ENCODE results near the gene RND2. TPM values are rescaled to one million over a fixed set of nuclear protein-coding genes. Genes with fewer than 3 reads are reported as not detected.

Gene RND2
- total and polyA plus RNA-seq, 2 of the 13 experiments (the other 11 are each of a cell fraction or from before 2014, with no cell fraction given): 0.05 to 0.11 TPM

- TF ChIP-seq FOSL2 (CRISPR knock-in tag; IDR thresholded peaks at IDR 0.05): peak; percentile 86
- TF ChIP-seq MXD3 (CRISPR knock-in tag; IDR thresholded peaks at IDR 0.05): peak; percentile 91
- TF ChIP-seq TOE1 (CRISPR knock-in tag; IDR thresholded peaks at IDR 0.05): peak; percentile 77
- peak; percentile 82 for TF ChIP-seq SMAD1 (CRISPR knock-in tag; IDR thresholded peaks at IDR 0.05; ENCODE audit: borderline replicate concordance, low read depth)
- no peak; the same call in 1 of the 2 replicates for TF ChIP-seq ATRX (CRISPR knock-in tag; IDR thresholded peaks at IDR 0.05; ENCODE audit: borderline replicate concordance)
- TF ChIP-seq ZNF562 (CRISPR knock-in tag; IDR thresholded peaks at IDR 0.05; ENCODE audit: borderline replicate concordance): no peak
- TF ChIP-seq ZNF614 (CRISPR knock-in tag; IDR thresholded peaks at IDR 0.05; ENCODE audit: borderline replicate concordance): peak; percentile 100
- peak; percentile 94 for TF ChIP-seq ZNF709 (CRISPR knock-in tag; IDR thresholded peaks at IDR 0.05)
- no peak for TF ChIP-seq NONO (IDR thresholded peaks at IDR 0.05)
- TF ChIP-seq NONO (CRISPR knock-in tag; conservative IDR thresholded peaks at IDR 0.05): peak; percentile 98
- TF ChIP-seq PHF8 (CRISPR knock-in tag; IDR thresholded peaks at IDR 0.05): peak; percentile 93
- 0 out of 2 replicates have a peak, but pooled peaks have one; percentile 30 for TF ChIP-seq RFX5 (IDR thresholded peaks at IDR 0.05; ENCODE audit: low read depth, low read length)
- peak; percentile 87; the same call in 1 of the 2 replicates for TF ChIP-seq ZNF710 (CRISPR knock-in tag; IDR thresholded peaks at IDR 0.05; ENCODE audit: borderline replicate concordance)
- no peak; the same call in 1 of the 2 replicates for TF ChIP-seq PLSCR1 (CRISPR knock-in tag; IDR thresholded peaks at IDR 0.05; ENCODE audit: borderline replicate concordance)
- TF ChIP-seq NRL (CRISPR knock-in tag; IDR thresholded peaks at IDR 0.05; ENCODE audit: borderline replicate concordance): peak; percentile 99
- TF ChIP-seq ZBTB8A (CRISPR knock-in tag; IDR thresholded peaks at IDR 0.05; ENCODE audit: borderline replicate concordance, low read depth): peak; percentile 42; the same call in 1 of the 2 replicates
- 0 out of 2 replicates have a peak, but pooled peaks have one; percentile 34 for TF ChIP-seq MLLT10 (CRISPR knock-in tag; IDR thresholded peaks at IDR 0.05)
- peak; percentile 78; the same call in 1 of the 2 replicates for TF ChIP-seq ZNF570 (CRISPR knock-in tag; IDR thresholded peaks at IDR 0.05; ENCODE audit: borderline replicate concordance)
- TF ChIP-seq ZNF335 (CRISPR knock-in tag; IDR thresholded peaks at IDR 0.05): peak; percentile 95
- TF ChIP-seq KLF11 (CRISPR knock-in tag; IDR thresholded peaks at IDR 0.05): peak; percentile 95
- TF ChIP-seq FOXK1 (CRISPR knock-in tag; IDR thresholded peaks at IDR 0.05; ENCODE audit: borderline replicate concordance, low read depth): peak; percentile 100
- peak; percentile 81 for TF ChIP-seq AGO1 (IDR thresholded peaks at IDR 0.05; ENCODE audit: low read depth, low read length, poor library complexity, severe bottlenecking)
- no peak for TF ChIP-seq GPBP1L1 (CRISPR knock-in tag; IDR thresholded peaks at IDR 0.05)
- TF ChIP-seq CHD2 (IDR thresholded peaks at IDR 0.05; ENCODE audit: low read depth, low read length): peak; percentile 88
- no peak for TF ChIP-seq MTA3 (CRISPR knock-in tag; IDR thresholded peaks at IDR 0.05)
- TF ChIP-seq ZNF329 (CRISPR knock-in tag; IDR thresholded peaks at IDR 0.05; ENCODE audit: low read depth): peak; percentile 91
Measured at GRCh38 chr17:42997984-42998938, 26.8 kb upstream of the RND2 start, which contains the start of gene RPL27 (continued).

All from HepG2 (cell line).